GM12878 (cell line): ENCODE measurements around the gene DAB2IP. TPM values are rescaled to one million over a fixed set of nuclear protein-coding genes. Genes with fewer than 3 reads are reported as not detected.

ENCODE experiments used
- ATAC-seq: fragments of 200-7000 bp; cut with Tn5 transposase; 3 replicates; pipeline ENCODE4 v1.9.1; 2020; ENCODE audit warnings: mild to moderate bottlenecking, moderate library complexity
- BruUV-seq: library from RNA; stranded (reverse); fragments of 400-500 nt; replicated peaks from 2 replicates; lab custom pipeline; 2021; lab: Mats Ljungman, UMichigan
- CTCF ChIA-PET: fragments of 300-600 bp; sonication (Branson Sonifier 250); formaldehyde crosslinking; extraction: SDS; loops from one replicate; lab custom pipeline; 2021; ENCODE audit warnings: inconsistent platforms; lab: Yijun Ruan, JAX
- POLR2A ChIA-PET: fragments of 350-600 bp; formaldehyde crosslinking; extraction: SDS; loops from one replicate; lab custom pipeline; 2021; ENCODE audit warnings: inconsistent platforms; lab: Charles Lee
- RAD21 ChIA-PET: fragments of 300-600 bp; sonication (Branson Sonifier 250); formaldehyde crosslinking; loops from one replicate; lab custom pipeline; 2023; ENCODE audit warnings: antibody characterized with exemption; ENCODE audit not compliant: unreplicated experiment; lab: Charles Lee
- SMC1A ChIA-PET: fragments of 300-600 bp; sonication (Branson Sonifier 250); formaldehyde crosslinking; loops from one replicate; lab custom pipeline; 2023; ENCODE audit not compliant: unreplicated experiment, uncharacterized antibody; lab: Charles Lee
- DNase-seq: peaks from one replicate; pipeline ENCODE4 v3.0.0-alpha.2; 2011; ENCODE audit warnings: low read depth, low spot score
- FAIRE-seq: peaks from 3 replicates; lab custom pipeline; 2011; peaks lifted over from hg19 to GRCh38; lab: Jason Lieb, UNC
- H2AFZ ChIP-seq: 2 replicates; pipeline ENCODE4 v1.6.0; 2011; ENCODE audit warnings: low read depth, low read length, control low read depth; ENCODE audit not compliant: control insufficient read depth
- H3K27ac ChIP-seq: 2 replicates; pipeline ENCODE4 v1.5.1; 2011; ENCODE audit warnings: control low read depth; ENCODE audit not compliant: control insufficient read depth, insufficient read depth
- H3K27me3 ChIP-seq, 2 experiments: replicated peaks in 1 of 2; 2 replicates each; pipeline versions ENCODE4 v1.6.0 to v1.6.1; 2011; ENCODE audit warnings: low read length in 1 of 2; ENCODE audit not compliant: control insufficient read depth in 2 of 2, insufficient read depth in 2 of 2
- H3K36me3 ChIP-seq, 2 experiments: 2 replicates each; pipeline ENCODE4 v1.5.1; 2011; ENCODE audit warnings: low read length in 1 of 2; ENCODE audit not compliant: control insufficient read depth in 2 of 2, insufficient read depth in 2 of 2
- H3K4me1 ChIP-seq: 2 replicates; pipeline ENCODE4 v1.6.1; 2011; ENCODE audit warnings: mild to moderate bottlenecking, low read length, moderate library complexity, mixed read lengths; ENCODE audit not compliant: control insufficient read depth, insufficient read depth
- H3K4me2 ChIP-seq: 2 replicates; pipeline ENCODE4 v1.6.0; 2011; ENCODE audit warnings: control low read depth; ENCODE audit not compliant: control insufficient read depth, insufficient read depth
- H3K4me3 ChIP-seq: fragments of 200-600 bp; sonication (generic); 2 replicates; pipeline ENCODE4 v1.5.1; 2016
- H3K79me2 ChIP-seq: 2 replicates; pipeline ENCODE4 v1.6.0; 2011; ENCODE audit warnings: low read length; ENCODE audit not compliant: control insufficient read depth, insufficient read depth
- H3K9ac ChIP-seq: 2 replicates; pipeline ENCODE4 v1.8.0; 2011; ENCODE audit warnings: low read length, control low read depth, mixed read lengths; ENCODE audit not compliant: control insufficient read depth, insufficient read depth
- H3K9me3 ChIP-seq: replicated peaks from 3 replicates; pipeline ENCODE4 v1.5.1; 2011; ENCODE audit warnings: mild to moderate bottlenecking, low read length; ENCODE audit not compliant: control insufficient read depth, insufficient read depth
- H4K20me1 ChIP-seq: 2 replicates; pipeline ENCODE4 v1.6.0; 2011; ENCODE audit not compliant: control insufficient read depth, insufficient read depth
- BCLAF1 ChIP-seq: fragments of 450-650 bp; IDR thresholded peaks from 2 replicates; pipeline ENCODE4 v1.6.1; 2017; ENCODE audit warnings: antibody characterized with exemption, mild to moderate bottlenecking, moderate library complexity
- CBFB ChIP-seq: IDR thresholded peaks from 2 replicates; pipeline ENCODE4 v1.6.1; 2016; ENCODE audit warnings: antibody characterized with exemption, low read depth
- CHD1 ChIP-seq: IDR thresholded peaks from 2 replicates; pipeline ENCODE4 v1.6.1; 2012; ENCODE audit warnings: low read depth, low read length, improper control_type of control experiment
- EZH2 ChIP-seq: IDR thresholded peaks from 2 replicates; pipeline ENCODE4 v1.6.1; 2012; ENCODE audit warnings: low read depth, mild to moderate bottlenecking, control low read depth, inconsistent platforms, low read length, borderline replicate concordance; ENCODE audit not compliant: control insufficient read depth
- MYB ChIP-seq: fragments of 150-350 bp; IDR thresholded peaks from 2 replicates; pipeline ENCODE4 v1.6.1; 2014; ENCODE audit warnings: mild to moderate bottlenecking, low read depth, low read length, borderline replicate concordance
- NR2C2 ChIP-seq: IDR thresholded peaks from 2 replicates; pipeline ENCODE4 v1.6.1; 2011; ENCODE audit warnings: borderline replicate concordance, low read depth; ENCODE audit not compliant: control insufficient read depth, insufficient read length
- NR2F1 ChIP-seq: fragments of 450-650 bp; conservative IDR thresholded peaks from 2 replicates; pipeline ENCODE4 v1.6.1; 2017; ENCODE audit warnings: mild to moderate bottlenecking
- SUZ12 ChIP-seq: fragments of 200-600 bp; sonication (generic); IDR thresholded peaks from one replicate; pipeline ENCODE4 v1.6.1; 2018; ENCODE audit warnings: antibody characterized with exemption, mild to moderate bottlenecking; ENCODE audit not compliant: unreplicated experiment
- TCF7 ChIP-seq: IDR thresholded peaks from 2 replicates; pipeline ENCODE4 v1.6.1; 2014; ENCODE audit warnings: antibody characterized with exemption, borderline replicate concordance
- USF2 ChIP-seq: IDR thresholded peaks from 2 replicates; pipeline ENCODE4 v1.6.1; 2011; ENCODE audit warnings: low read depth, low read length, improper control_type of control experiment, borderline replicate concordance
- ZBED1 ChIP-seq: IDR thresholded peaks from 2 replicates; pipeline ENCODE4 v1.6.1; 2016; ENCODE audit warnings: borderline replicate concordance
- WGBS: methylation state at CpG from one replicate; pipeline ENCODE4 v1.1.6; 2016; ENCODE audit warnings: low lambda C conversion rate; ENCODE audit not compliant: insufficient replicate concordance, insufficient coverage; ENCODE audit errors: missing lambda C conversion rate; 5-methylcytosine and 5-hydroxymethylcytosine counted together
- in situ Hi-C: fragments of 300-500 bp; cut with MboI; formaldehyde crosslinking; loops from 9 replicates; pipeline ENCODE4 v1.14.3; 2018; ENCODE audit warnings: mixed read lengths
- intact Hi-C: fragments of 100-400 bp; cut with micrococcal nuclease; formaldehyde crosslinking; loops from one replicate; pipeline ENCODE4 v1.14.2; 2022; ENCODE audit not compliant: unreplicated experiment
- polyA plus RNA-seq, 11 experiments: library from polyadenylated mRNA; depleted of rRNA in 4 of 11; unstranded in 6 of 11; stranded (reverse) in 5 of 11; fragments of >200 nt; fragmentation: Nextera tagmentation in 4 of 11; fragmentation: Illumina TruSeq in 1 of 11; extraction: Ambion mirVana in 4 of 11; extraction: Trizol in 1 of 11; gene quantifications; 1 replicate in 1 of 11; 2 replicates in 10 of 11; pipeline versions ENCODE4 v1.2.1 to v1.2.3, GENCODE V29; 2011 to 2016; ENCODE audit warnings: inconsistent platforms in 2 of 11, missing spikeins in 2 of 11, low read depth in 1 of 11
- total RNA-seq, 4 experiments: library from RNA; depleted of rRNA in 3 of 4; stranded (reverse); fragments of >200 nt in 3 of 4; fragmentation: Illumina TruSeq in 1 of 4; extraction: Trizol in 1 of 4; gene quantifications; 2 replicates each; pipeline versions ENCODE4 v1.2.1 to v1.2.3, GENCODE V29; 2013 to 2021

Gene DAB2IP
- total and polyA plus RNA-seq, 10 of the 15 experiments (the other 5 are each of a cell fraction or from before 2014, with no cell fraction given): 0.03 to 0.38 (median 0.14) TPM; not detected in 6

DNA sequence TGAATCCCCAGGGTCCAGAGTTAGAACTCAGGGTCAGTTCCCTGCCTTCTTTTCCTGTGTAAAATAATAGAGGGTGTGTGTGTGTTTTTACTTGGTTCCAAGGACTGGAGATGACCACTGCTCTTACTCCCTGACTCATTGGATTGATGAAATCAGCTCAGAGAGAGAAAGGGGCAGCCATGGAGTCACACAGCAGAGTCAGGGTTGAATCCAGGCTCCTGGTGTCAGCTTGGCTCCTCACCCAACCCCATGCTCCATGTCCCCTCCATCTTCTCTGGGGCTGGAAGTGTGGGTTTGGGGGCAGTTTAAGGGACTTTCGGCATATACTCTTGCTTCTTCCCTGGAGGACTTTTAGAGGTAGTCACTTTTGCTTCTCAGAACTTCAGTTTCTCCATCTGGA, 21.6 kb downstream of the DAB2IP start (continued):
- TF ChIP-seq NR2F1 (no peak), NR2C2 (no peak), BCLAF1 (no peak), TCF7 (no peak), EZH2 (no peak)
- TF ChIP-seq, all 136 proteins: peak for 0

GRCh38 chr9:121673576-121673975, 22.1 kb downstream of the DAB2IP start:
- Histone ChIP-seq H3K9me3 (no peaks in the 10 kb centered on the region), H3K36me3 (no peaks in the 10 kb centered on the region), H3K79me2 (no peaks in the 10 kb centered on the region), H3K4me2 (no peak overlapping the region), H3K4me1 (no peaks in the 10 kb centered on the region), H3K27me3 (peaks cover 2 to 5% of the 10 kb centered on the region in 2 experiments; a peak in 1 of 4 replicates), H3K27ac (no peak overlapping the region), H3K9ac (no peak overlapping the region), H3K4me3 (no peak overlapping the region), H2AFZ (no peak overlapping the region), H4K20me1 (no peaks in the 10 kb centered on the region)
- ATAC-seq: no peak
- no peak for FAIRE-seq
- ChIA-PET RAD21 (no interaction called here), POLR2A (no interaction called here), SMC1A (no interaction called here), CTCF (interaction anchor here (0.7 kb wide), 1 partner anchor 150 kb away, joined by 3 read pairs; no protein-coding TSS in a partner anchor)
- no TSS peak for BruUV-seq
- no peak for TF ChIP-seq MYB
- TF ChIP-seq ZBED1: no peak
- no peak for TF ChIP-seq USF2
- no peak for TF ChIP-seq CBFB
- TF ChIP-seq CHD1: no peak
- no peak for TF ChIP-seq SUZ12
- DNase-seq: no peak
- in situ Hi-C loops (no loop called here), intact Hi-C loops (no loop called here)
- WGBS: 22% methylated on average over 7 of the region's 7 CpGs
